Stomach smooth muscle (tissue), 2 donors: ENCODE results near the gene MYL3.

Source experiments
- H3K27ac ChIP-seq: one replicate; pipeline ENCODE4 v1.7.0; 2013; ENCODE audit warnings: mild to moderate bottlenecking, low read length, inconsistent platforms
- H3K27me3 ChIP-seq, 2 donors: one replicate each; pipeline ENCODE4 v1.7.0; 2013; ENCODE audit warnings: low read length in 2 of 2; ENCODE audit not compliant: insufficient read depth in 2 of 2, control insufficient read depth in 1 of 2
- H3K36me3 ChIP-seq, 2 donors: one replicate each; pipeline ENCODE4 v1.7.0; 2013; ENCODE audit warnings: low read length in 2 of 2; ENCODE audit not compliant: control insufficient read depth in 2 of 2, insufficient read depth in 2 of 2
- H3K4me1 ChIP-seq: one replicate; pipeline ENCODE4 v1.7.0; 2013; ENCODE audit warnings: low read length; ENCODE audit not compliant: control insufficient read depth, insufficient read depth
- H3K4me3 ChIP-seq, 2 donors: one replicate each; pipeline ENCODE4 v1.7.0; 2013; ENCODE audit warnings: low read length in 2 of 2
- H3K9ac ChIP-seq, 2 donors: one replicate each; pipeline ENCODE4 v1.7.0; 2013; ENCODE audit warnings: low read length in 2 of 2, mild to moderate bottlenecking in 1 of 2
- H3K9me3 ChIP-seq, 2 donors: one replicate each; pipeline ENCODE4 v1.7.0; 2013; ENCODE audit warnings: low read length in 2 of 2; ENCODE audit not compliant: control insufficient read depth in 2 of 2
- donor health status: healthy.
- donor health status: Pancreatic carcinoma.

The MYL3 gene

GRCh38 chr3:46873521-46873920 lies 10.3 kb upstream of the MYL3 start:
- peaks cover 33% of the 10 kb centered on the region for H3K4me1 ChIP-seq
- no peak overlapping the region for H3K27ac ChIP-seq
- H3K4me3 ChIP-seq: no peak overlapping the region
- H3K36me3 ChIP-seq: no peaks in the 10 kb centered on the region
- H3K27me3 ChIP-seq: no peaks in the 10 kb centered on the region
- no peaks in the 10 kb centered on the region for H3K9me3 ChIP-seq
- no peak overlapping the region for H3K9ac ChIP-seq

DNA sequence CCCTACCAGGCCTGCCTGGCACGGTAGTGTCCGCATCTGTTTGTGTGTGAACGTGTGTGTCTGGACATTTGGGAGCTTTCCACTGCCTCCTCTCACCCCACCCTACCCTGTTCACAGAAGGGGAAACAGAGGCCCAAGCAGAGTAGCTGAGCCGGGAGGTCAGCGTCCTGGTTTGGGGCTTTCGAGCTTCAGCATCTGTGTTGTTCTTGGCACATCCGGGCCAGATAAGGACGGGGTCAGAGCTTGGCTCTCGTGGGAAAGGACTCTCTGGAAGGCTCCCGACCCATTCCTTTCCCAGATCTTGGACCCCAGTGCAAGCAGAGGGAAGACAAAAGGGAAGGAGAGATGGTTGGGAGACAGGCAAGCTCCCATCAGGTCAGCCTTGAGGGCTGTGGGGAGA lies 8.0 kb upstream of the MYL3 start:
- Histone ChIP-seq H3K4me3 (no peak overlapping the region), H3K27me3 (no peaks in the 10 kb centered on the region), H3K36me3 (no peaks in the 10 kb centered on the region), H3K27ac (no peak overlapping the region), H3K4me1 (peaks cover 45% of the 10 kb centered on the region), H3K9ac (no peak overlapping the region), H3K9me3 (no peaks in the 10 kb centered on the region)

- Histone ChIP-seq H3K36me3 (no peaks in the 10 kb centered on the region), H3K9ac (no peak overlapping the region), H3K4me3 (no peak overlapping the region), H3K27me3 (no peaks in the 10 kb centered on the region), H3K4me1 (peaks cover 45% of the 10 kb centered on the region), H3K9me3 (no peaks in the 10 kb centered on the region), H3K27ac (no peak overlapping the region)
Measured at GRCh38 chr3:46870651-46871050, 7.4 kb upstream of the MYL3 start.

- no peak overlapping the region for H3K9ac ChIP-seq
- H3K9me3 ChIP-seq: no peaks in the 10 kb centered on the region
- H3K4me1 ChIP-seq: peaks cover 38% of the 10 kb centered on the region
- H3K36me3 ChIP-seq: no peaks in the 10 kb centered on the region
- no peak overlapping the region for H3K4me3 ChIP-seq
- no peaks in the 10 kb centered on the region for H3K27me3 ChIP-seq
- H3K27ac ChIP-seq: no peak overlapping the region
Measured at GRCh38 chr3:46869440-46869839, 6.2 kb upstream of the MYL3 start.

DNA sequence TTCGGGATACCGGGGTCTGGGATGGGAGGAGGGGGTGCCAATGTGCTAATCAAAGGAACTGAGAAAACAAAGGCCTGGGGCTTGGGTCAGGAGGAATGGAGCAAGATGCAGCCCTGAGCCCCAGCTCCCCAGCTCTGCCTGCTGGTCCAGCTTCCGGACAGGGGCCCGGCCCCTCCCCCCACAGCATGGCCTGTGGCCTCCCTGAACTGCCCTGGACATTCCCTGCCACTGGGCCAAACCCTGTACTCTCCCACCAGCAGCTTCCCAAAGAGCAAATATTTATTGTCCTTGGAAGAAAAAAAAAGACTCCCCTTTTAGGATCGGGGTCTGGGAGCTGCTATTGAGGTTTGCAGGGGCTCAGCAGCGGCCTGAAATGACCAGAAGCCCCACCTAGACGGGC lies 5.7 kb upstream of the MYL3 start:
- no peaks in the 10 kb centered on the region for H3K27me3 ChIP-seq
- peaks cover 33% of the 10 kb centered on the region for H3K4me1 ChIP-seq
- H3K36me3 ChIP-seq: no peaks in the 10 kb centered on the region
- H3K9me3 ChIP-seq: no peaks in the 10 kb centered on the region
- no peak overlapping the region for H3K27ac ChIP-seq
- H3K4me3 ChIP-seq: no peak overlapping the region
- H3K9ac ChIP-seq: no peak overlapping the region

DNA sequence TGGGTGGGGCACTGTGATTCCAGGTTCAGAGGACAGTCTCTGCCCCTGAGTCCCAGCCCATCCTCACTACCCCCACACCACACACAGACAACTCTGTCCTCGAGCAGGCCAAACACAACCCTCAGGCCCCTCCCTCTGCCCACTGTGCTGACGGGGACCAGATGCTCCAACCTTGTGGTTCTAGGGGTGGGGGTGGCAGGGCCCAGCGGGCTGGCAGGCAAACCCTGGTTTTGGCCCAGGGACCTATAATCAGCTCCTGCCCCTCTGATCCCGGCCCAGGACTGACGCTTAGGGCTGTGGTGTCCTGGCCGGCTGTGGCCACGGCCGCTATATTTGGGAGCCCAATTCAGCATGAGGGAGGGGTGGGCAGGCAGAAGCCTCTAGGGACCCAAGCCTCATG lies 5.0 kb upstream of the MYL3 start:
- Histone ChIP-seq H3K27ac (no peak overlapping the region), H3K4me3 (no peak overlapping the region), H3K36me3 (no peaks in the 10 kb centered on the region), H3K9me3 (no peaks in the 10 kb centered on the region), H3K4me1 (peaks cover 28% of the 10 kb centered on the region), H3K27me3 (no peaks in the 10 kb centered on the region), H3K9ac (peak overlapping the region in 1 of 2 donors; percentile 66)

GRCh38 chr3:46867550-46867898 lies 4.3 kb upstream of the MYL3 start:
- H3K9ac ChIP-seq: peak overlapping the region; percentile 60 to 66
- no peaks in the 10 kb centered on the region for H3K36me3 ChIP-seq
- peaks cover 24% of the 10 kb centered on the region for H3K4me1 ChIP-seq
- H3K27ac ChIP-seq: no peak overlapping the region
- no peaks in the 10 kb centered on the region for H3K27me3 ChIP-seq
- peak overlapping the region in 1 of 2 donors; percentile 54 for H3K4me3 ChIP-seq
- H3K9me3 ChIP-seq: no peaks in the 10 kb centered on the region

DNA sequence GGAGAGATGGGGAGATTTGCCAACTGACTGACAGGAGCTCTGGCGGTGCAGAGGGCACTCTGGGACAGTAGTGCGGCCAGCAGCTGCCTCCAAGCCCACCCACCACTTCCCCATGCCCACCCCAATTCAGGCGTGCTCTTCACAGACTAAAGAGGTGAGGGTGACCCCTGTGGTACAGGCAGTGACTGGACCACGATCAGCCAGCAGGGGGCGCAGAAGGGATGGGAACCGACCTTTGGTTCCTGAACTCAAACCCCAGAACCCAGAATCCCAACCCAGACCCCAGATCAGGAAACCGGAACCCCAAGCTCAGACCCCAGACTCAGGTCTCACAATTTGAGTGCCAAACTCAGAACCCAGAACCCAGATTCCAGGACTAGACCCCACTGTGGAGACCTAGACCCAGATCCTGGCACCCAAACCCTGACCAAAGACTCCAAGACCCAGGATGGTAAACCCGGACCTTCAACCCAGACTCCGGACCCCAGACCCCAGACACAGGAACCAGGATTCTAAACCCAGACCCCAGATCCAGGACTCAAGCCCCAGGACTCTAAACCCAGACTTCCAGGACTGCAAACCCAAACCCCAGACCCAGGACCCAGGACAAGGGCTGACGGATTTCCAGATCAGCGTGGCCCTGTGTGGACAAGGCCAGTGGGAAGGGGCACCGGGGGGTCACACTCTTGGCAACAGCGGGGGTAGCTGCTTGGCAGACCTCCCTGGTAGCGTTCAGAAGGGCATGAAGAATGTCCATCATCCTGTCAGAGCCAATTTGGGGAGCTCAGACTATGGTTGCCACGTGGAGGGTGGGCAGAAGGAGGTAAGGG lies 3.7 kb upstream of the MYL3 start:
- Histone ChIP-seq H3K27ac (no peak overlapping the region), H3K36me3 (no peaks in the 10 kb centered on the region), H3K27me3 (no peaks in the 10 kb centered on the region), H3K9ac (peak overlapping the region; percentile 60 to 66), H3K4me3 (peak overlapping the region in 1 of 2 donors; percentile 54), H3K4me1 (peaks cover 24% of the 10 kb centered on the region), H3K9me3 (no peaks in the 10 kb centered on the region)

DNA sequence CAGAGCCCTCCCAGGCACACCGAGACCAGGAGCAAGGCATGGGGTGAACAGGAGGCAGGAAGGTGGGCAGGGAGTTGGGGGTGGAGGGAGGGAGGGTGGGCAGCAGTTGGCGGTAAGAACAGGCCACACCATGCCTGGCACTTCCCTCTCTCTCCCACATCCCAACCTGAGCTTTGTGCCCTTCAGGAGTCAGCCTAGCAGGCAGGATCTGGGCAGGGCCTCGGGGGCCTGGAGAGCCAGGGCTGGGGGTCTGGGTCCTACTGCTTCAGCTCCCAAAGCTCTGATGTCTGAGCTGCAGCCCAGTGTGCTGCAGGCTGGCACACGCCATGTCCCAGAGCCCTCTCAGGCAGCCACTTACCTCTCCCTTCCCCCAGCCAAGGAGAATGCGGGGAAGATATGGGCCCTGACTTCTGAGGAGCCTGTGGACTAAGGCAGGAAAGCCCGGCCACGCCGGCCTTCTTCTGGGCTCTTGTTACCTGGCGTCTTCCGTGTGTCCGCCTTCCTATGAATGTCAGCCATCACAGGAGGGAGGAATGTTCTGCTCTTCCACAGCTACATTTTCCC lies 2.9 kb upstream of the MYL3 start:
- H3K27ac ChIP-seq: no peak overlapping the region
- H3K9me3 ChIP-seq: no peaks in the 10 kb centered on the region
- H3K36me3 ChIP-seq: no peaks in the 10 kb centered on the region
- no peaks in the 10 kb centered on the region for H3K27me3 ChIP-seq
- no peak overlapping the region for H3K4me3 ChIP-seq
- no peak overlapping the region for H3K9ac ChIP-seq
- peaks cover 24% of the 10 kb centered on the region for H3K4me1 ChIP-seq

DNA sequence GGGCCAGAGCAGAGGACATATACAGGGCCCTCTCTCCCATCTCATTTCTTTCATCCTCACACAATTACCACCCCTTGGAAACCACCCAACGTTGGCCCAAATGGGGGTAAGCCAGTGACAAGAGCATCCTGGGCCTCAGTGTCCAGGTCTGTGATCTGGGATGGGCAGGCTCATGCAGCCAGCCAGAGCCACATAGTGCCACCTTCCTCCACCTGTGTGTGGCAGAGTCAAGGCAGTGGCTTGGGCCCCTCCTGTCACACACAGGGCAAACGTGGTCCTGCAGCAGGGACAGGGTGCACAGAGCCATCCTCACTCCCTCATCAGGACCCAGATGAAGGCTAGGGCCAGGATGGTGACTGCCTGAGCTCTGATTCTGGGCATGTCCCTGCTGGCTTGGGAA lies 2.3 kb upstream of the MYL3 start:
- no peak overlapping the region for H3K27ac ChIP-seq
- peaks cover 24% of the 10 kb centered on the region for H3K4me1 ChIP-seq
- no peak overlapping the region for H3K9ac ChIP-seq

DNA sequence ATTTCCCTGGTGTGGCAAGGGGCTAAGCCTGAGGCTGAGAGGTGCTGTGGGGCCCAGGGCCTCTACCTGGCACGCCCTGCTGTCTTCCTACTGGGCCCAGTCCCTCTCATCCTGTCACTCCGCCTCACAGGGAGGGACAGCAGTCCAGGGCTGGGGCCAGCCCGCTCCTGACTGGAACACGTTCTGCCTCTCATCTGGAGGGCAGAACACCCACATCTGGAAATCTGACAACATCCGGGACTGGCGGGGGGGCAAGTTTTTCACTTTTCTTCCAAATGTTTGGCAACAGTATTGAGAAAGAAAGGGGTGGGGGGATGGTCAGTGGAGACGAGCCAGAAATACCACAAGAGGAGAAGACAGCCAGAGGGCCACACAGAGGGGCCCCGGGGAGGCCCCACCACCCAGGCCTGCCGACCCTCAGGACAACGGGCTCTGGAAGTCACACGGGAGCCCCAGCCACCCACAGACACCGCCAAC lies 1.8 kb upstream of the MYL3 start:
- Histone ChIP-seq H3K27me3 (no peaks in the 10 kb centered on the region), H3K27ac (no peak overlapping the region), H3K9ac (no peak overlapping the region), H3K9me3 (no peaks in the 10 kb centered on the region), H3K4me3 (no peak overlapping the region), H3K4me1 (peaks cover 24% of the 10 kb centered on the region), H3K36me3 (no peaks in the 10 kb centered on the region)

More for the DNA sequence above, 2.3 kb upstream of the MYL3 start:
- Histone ChIP-seq H3K36me3 (no peaks in the 10 kb centered on the region), H3K9me3 (no peaks in the 10 kb centered on the region), H3K4me3 (no peak overlapping the region), H3K27me3 (no peaks in the 10 kb centered on the region)
